ENCODE measurements around the gene EBF3.
A peak's percentile ranks its signal among the peaks of the same experiment; 100 is the strongest.

Gene EBF3

DNA sequence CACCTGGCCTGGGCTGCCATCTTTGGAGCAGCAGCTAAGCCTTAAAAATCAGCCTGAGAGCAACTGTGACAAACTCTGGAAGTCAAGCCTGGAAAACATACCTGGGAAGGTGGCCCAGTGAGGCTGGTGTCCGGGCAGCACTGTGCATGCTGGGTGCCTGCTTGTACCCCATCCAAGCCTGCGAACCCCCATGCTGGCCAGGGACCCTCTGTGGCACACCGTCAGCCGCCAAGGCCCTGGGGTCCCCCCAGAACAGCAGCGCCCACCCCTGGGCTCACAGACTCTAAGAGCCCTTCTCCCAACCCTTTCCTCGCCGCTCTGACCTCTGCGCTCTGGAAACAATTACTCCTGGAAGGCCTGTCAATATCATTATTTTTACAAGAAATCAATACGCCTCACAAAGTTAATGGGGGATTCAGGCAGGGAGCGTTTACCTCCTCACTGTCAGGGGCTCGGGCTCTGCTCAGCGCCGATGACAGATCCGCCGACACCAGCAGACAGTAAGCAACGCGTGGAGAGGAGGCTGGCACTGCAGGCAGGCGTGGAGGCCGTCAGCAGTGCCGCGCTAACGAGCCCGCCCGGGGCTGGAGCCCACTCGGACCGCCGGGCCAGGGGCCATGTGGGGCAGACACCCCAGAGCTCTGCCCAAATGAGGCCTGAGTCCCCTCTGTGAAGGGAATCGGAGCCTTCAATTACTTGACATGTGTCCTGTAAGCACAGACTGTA, 54.4 kb downstream of the EBF3 start:
- no peak for DNase-seq

- DNase-seq: no peak
These were observed 55.0 kb downstream of the EBF3 start for GRCh38 chr10:129909080-129909479.

DNA sequence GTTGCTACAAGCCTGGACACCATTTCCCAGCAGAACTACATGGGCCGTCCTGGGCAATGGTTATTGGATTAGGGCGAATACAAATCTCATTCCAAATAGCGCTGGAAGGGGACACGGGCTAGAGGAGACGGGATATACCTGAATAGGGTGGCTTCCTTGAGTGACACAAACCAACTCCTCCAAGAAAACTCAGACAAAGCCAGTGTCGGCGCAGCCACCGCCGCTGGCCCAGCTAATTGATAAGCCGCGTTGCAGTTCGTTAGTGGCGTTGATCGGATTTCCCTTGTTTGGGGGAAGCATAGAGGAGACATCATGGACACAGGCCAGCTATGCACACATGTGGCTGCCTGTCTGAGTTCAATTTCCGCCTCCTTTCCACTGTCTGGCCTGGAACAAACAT, 55.7 kb downstream of the EBF3 start:
- no peak for DNase-seq

GRCh38 chr10:129905553-129905952, 58.5 kb downstream of the EBF3 start:
- DNase-seq: no peak

DNA sequence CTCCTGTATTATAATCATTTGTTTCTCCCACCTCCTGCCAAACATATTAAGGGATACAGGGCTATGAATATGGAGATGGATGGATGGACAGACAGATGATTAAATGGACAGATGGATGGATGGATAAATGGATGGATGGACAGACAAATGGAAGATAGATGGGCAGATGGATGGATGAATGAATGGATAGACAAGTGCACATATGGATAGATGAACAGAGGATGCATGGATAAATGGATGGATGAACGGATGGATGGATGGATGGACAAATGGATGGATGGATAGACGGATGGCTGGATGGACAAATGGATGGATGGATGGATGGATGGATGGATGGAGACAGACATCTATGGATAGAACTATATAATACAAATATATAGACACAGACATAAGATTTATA, 59.8 kb downstream of the EBF3 start:
- DNase-seq: no peak

DNA sequence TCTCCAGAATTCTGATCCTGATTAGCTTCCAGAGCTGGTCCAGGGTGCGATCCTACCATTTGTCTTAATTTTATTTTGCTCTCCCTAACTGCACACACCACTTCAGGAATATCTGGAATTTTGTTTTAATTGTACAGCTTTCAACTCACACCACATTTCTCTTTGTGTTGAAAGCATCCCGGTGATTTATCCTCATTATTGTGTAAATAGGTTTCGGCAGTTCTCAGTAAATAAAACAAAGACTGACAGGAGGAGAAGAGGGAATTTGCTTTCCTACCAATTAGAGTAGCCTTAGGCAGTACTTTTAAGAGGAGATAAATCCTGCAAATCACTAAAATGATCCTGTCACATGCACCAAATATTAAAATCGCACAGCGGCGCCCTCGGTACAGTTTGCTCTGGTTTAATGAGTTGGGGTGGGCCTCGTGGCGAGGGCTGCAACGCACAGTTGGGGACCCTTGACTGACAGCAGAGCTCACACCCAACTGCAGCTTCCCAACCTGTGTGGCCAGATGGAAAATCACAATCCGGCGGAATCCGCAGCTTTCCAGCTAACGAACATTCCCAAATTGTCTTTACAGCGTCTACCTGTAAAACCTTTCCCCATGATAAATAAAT, 62.6 kb downstream of the EBF3 start:
- DNase-seq: no peak

- no peak for DNase-seq
These were observed 63.2 kb downstream of the EBF3 start for GRCh38 chr10:129900825-129901224.

DNA sequence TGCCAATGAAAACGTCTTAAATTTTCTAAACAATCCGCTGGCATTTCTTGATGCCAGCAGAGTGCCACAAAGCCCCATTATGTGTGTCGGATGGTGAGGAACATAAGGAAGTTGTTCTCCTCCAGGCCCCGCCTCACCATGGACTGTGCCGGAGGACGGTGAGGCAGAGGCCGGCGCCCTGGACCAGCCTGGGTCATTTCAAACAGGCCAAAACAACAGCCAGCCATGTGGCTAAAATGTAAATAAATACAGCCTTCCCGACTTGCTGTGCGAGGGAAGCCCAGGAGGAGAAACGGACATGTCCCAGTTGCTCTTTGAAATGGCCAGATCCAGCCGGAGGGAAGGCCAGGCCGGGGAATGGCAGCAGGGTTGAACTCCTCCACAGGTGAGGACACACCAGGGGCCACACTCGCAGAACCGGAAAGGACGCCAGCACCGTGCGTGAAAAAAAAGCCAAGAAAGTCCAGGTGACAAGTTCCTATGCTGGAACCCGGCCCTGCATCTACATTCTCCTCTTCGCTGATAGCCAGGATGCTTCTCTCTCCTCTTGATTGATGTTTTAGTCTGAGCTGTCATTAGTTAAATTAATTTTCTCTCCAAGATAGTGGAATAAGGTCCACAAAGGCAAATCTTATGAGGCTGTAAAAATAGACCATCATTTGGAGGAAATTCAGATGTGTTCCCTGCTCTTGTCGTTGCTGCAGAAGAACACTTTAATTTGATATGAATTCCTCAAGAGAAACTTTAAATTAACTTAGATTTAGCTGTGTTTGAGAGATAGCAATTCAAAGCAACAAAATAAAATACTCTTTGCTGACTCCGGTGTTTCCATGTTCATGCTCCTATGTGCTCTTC, 64.6 kb downstream of the EBF3 start:
- no peak for DNase-seq

GRCh38 chr10:129898706-129899268, 65.3 kb downstream of the EBF3 start:
- DNase-seq: no peak

DNA sequence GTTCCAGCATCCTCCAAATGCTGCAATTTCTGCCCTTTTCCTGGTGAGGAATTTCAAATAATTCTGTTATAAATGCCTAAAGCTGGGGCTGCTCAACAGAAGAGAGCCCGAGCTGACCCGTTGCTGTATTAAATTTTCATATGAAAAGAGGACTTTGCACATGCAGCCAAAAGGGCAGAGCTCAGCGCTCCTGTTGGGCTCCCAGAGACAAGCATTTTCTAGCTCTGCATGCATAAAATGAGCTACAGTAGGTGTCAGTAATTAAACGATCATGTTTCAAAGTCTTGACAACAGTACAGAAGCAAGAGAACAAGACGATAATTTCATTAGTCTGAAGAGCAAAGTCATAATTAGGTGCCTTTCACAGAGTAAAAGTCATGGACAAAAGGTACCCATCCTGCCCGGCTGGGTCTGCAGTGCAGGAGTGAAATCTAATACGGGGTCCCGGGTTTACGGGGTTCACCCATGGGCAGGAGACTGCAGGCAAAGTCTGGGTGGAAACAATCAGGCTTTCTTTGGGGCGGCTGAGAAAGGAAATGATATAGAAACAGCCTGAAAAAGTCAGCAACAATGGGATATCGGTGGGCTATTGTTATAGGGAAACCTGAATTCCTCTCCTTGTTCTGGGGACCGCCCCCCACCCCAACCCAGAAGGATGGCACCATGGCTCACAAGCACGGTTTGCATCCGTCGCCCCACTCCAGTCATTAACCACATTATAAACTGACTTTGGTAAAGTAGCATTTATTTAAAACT, 66.0 kb downstream of the EBF3 start:
- no peak for DNase-seq

DNA sequence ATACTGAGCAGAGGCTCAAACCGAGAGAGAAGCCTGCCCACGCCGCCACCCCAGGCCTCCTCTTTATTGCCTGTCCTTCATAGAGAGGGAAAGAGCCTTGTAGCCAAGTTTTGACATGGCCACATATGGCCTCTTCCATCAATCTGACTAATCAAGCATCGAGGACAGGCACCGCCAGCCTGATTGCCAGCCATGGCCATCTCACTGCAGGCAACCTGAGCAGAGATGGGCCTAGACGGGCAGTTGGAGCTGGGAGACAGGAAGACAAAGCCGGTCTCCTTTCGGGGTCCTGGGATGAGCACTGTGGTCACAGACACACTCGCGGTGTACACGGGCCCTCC, 67.2 kb downstream of the EBF3 start:
- DNase-seq: no peak

GRCh38 chr10:129896136-129896859, 67.8 kb downstream of the EBF3 start:
- no peak for DNase-seq

GRCh38 chr10:129895811-129896135, 68.3 kb downstream of the EBF3 start:
- DNase-seq: no peak

- DNase-seq: no peak
These were observed 69.4 kb downstream of the EBF3 start for GRCh38 chr10:129894698-129895097.

DNA sequence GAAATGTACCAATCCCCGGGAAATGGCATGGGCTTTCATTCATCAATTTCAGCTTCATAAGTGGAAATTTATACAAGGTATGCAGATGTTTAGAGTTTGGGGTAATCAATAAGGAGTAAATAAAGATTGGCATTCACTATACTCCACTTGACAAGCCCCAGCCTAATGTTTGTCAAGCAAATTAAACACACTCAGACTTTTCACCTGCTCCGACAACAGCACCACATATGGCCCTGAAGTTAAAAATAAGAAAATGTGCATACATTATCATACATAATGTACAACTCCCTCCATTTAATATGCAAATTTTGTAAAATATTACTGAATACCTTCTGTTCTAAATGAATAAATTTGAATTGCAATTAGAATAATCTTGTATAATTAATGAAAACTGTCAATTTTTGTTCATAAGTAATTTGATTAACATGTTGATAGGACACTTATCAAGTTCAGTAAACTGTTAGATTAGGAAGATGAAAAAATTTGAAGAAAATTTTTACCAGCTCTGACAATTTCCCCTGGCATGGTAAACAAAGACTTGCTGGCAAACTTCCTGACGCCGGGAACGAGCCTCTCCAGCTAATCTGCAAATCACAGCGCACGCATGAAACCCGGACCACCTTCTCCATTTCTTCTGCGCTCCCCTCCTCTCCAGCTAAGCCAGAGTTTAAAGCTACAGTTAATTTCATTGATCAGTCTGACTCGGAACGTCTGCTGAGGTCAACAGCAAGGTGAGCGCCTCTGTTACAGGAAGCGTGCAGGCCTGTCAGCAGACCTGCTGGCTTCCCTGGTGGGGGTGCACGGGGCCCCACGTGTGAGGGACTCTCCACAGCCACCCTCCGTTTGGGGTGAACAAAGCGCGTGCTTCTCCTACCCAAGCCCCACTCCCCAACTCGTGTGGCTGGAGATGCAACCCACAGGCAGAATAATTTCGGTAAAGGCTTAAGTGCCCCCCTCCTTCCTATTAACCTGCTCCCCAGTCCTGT, 70.7 kb downstream of the EBF3 start:
- DNase-seq: no peak

- no peak for DNase-seq
These were observed 71.5 kb downstream of the EBF3 start for GRCh38 chr10:129892548-129893052.

DNA sequence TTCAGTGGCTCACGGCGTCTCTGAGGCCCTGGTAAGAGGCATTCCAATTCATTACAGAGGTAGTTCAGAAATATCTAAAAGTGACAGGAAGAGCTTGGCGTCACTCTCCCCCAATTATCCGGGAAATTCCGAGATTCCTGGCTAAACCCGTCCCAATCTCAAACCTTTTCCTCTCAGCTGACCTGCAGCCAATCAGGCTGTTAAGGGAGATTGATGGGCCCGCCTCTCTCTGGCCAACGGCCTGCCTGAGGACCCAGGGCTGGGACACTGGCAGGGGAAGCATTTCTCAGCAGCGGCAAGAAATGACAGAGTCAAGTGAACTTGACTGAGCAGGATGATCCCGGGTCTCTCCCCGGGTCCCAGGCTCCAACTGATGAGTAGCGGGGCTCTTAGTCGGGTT, 72.3 kb downstream of the EBF3 start:
- DNase-seq: no peak

- no peak for DNase-seq
These were observed 73.9 kb downstream of the EBF3 start for GRCh38 chr10:129890170-129890569.

DNA sequence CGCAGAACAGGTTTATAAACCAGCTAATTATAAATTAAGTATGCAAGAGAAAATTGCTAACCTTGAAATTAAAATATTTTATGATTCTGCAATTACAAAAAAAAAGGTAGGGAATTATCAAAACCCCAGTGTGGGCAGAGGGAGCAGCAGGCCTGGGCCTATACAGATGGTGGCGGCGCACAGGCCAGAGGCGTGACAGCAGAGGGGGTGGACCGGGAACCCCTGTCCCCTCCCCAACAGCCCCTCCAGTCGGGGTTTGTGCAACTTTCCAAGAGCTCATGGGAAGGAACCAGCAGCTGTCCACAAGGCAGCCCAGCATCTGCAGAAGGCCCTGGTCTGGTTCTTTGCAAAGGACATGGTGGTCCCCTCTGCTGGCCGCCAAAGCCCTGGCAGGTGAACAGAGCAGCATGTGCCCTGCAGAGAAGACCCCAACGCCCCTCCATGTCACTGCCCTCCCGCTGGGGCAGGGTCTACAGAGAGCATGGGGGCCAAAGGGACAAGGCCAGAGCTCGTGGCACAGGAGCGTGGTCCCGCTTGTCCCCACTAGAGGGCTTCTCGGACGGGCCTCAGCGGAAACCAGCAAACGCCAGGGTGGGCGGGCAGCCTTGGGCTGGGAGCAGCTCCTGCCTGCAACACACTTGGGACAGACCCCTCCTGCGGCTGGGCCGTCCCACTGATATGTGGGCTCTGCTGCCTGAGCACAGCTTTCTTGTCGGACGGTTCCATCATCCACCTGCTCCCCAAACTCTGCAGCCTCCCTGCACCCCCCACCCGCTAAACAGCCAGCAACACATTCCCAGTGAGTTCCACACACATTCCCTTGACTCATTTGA, 75.1 kb downstream of the EBF3 start:
- peak; percentile 1 for DNase-seq
